ENCODE data around the gene EIF4E2. TPM values are rescaled to one million over a fixed set of nuclear protein-coding genes. Genes with fewer than 3 reads are reported as not detected.
A peak's percentile ranks its signal among the peaks of the same experiment; 100 is the strongest.

Gene EIF4E2
- total RNA-seq, 6 donors from 2014 or later = 24.1 to 96.4 (median 57.2) TPM

DNA sequence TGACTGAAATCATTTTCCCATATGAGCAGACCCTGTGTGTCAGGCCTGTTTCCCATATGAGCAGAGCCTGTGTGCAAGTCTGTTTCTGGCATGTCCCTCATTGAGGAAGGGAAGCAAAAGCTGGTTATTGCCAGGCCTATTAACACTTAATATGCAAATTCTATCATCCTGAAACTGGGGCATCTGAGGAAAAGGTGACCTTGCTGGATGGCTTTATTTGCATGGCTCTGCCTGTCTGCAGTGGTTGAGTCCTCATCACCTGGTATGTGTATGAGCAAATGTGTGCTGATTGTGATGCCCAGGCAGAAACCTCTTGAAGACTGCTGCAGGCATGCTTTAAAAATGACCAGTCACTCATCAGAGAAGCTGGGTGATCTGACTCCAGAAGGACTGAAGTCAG lies 31.2 kb downstream of the EIF4E2 start:
- ATAC-seq (ENCODE audit: low FRiP score in 2 of 2) (no peak), DNase-seq (no peak)
- H3K27ac ChIP-seq = no peak overlapping the region
- no peaks in the 10 kb centered on the region for H3K27me3 ChIP-seq
- H3K4me3 ChIP-seq = no peak overlapping the region
- TF ChIP-seq, protein P1, sequence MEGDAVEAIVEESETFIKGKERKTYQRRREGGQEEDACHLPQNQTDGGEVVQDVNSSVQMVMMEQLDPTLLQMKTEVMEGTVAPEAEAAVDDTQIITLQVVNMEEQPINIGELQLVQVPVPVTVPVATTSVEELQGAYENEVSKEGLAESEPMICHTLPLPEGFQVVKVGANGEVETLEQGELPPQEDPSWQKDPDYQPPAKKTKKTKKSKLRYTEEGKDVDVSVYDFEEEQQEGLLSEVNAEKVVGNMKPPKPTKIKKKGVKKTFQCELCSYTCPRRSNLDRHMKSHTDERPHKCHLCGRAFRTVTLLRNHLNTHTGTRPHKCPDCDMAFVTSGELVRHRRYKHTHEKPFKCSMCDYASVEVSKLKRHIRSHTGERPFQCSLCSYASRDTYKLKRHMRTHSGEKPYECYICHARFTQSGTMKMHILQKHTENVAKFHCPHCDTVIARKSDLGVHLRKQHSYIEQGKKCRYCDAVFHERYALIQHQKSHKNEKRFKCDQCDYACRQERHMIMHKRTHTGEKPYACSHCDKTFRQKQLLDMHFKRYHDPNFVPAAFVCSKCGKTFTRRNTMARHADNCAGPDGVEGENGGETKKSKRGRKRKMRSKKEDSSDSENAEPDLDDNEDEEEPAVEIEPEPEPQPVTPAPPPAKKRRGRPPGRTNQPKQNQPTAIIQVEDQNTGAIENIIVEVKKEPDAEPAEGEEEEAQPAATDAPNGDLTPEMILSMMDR (IDR thresholded peaks at IDR 0.05) = no peak
- no peak for TF ChIP-seq EP300 (IDR thresholded peaks at IDR 0.05)
- TF ChIP-seq POLR2AphosphoS5 (IDR thresholded peaks at IDR 0.05) = no peak
- no peak for TF ChIP-seq POLR2A (IDR thresholded peaks at IDR 0.05)
- peaks cover under 1 to 41% (median 17%) of the 10 kb centered on the region in 4 donors for H3K36me3 ChIP-seq
- no peaks in the 10 kb centered on the region for H3K4me1 ChIP-seq
- no peaks in the 10 kb centered on the region for H3K9me3 ChIP-seq

DNA sequence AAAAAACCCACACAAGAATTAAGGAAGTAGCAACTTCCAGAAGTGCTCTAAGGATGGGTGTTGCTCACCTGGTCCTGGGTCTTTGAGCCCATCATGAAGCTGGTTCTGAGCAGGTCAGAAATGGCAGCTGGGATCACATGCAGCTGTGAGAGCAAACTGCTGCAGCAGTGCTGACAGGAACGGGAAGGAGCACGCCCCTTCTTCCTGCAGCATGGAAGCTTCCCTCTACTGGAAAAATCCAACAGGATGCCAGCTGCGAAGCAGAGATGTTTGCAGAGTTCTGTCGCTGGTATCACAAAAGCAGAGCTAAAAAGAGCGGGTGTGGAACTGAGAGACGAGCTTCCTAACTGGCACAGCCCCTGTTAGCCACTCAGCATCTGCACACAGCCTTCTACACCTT lies 33.7 kb downstream of the EIF4E2 start:
- Histone ChIP-seq H3K9me3 (no peaks in the 10 kb centered on the region), H3K27ac (no peak overlapping the region), H3K4me3 (no peak overlapping the region), H3K36me3 (peaks cover 0 to 30% (median 13%) of the 10 kb centered on the region in 4 donors), H3K27me3 (no peaks in the 10 kb centered on the region), H3K4me1 (peaks cover 0 to 6% (median 1%) of the 10 kb centered on the region in 4 donors)
- ATAC-seq (ENCODE audit: low FRiP score in 2 of 2) (no peak), DNase-seq (no peak)
- 70 to 92% methylated on average over 6 of the region's 6 CpGs for WGBS, 2 donors
- TF ChIP-seq EP300 (IDR thresholded peaks at IDR 0.05) (no peak), POLR2AphosphoS5 (IDR thresholded peaks at IDR 0.05) (no peak), POLR2A (IDR thresholded peaks at IDR 0.05) (no peak)
- TF ChIP-seq, protein P1 (IDR thresholded peaks at IDR 0.05) = no peak

DNA sequence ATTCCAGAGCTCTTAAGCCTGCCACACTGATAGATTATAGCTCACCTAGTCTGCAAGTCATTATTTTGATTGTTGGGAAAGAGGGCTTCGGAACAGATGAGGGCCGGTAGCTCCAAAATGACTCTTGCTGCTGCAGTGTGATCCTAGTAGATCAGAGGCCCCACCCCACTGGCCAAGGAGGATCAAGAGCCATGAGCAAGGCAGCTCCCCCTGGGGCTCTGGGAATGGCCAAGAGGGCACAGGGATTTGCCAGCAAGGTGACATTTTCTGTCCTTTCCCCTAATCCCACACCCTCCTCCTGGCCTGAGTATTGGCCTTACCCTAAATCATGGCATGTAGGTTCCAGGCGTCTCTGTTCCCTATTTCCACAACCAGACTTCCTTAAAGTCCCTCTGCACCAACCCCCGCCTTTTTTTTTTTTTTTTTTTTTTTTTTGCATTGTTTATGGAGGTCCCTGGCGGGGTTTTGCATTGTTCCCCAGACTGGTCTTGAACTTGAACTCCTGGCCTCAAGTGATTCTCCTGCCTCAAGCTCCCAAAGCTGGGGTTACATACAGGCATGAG lies 36.5 kb downstream of the EIF4E2 start:
- ATAC-seq (ENCODE audit: low FRiP score in 2 of 2) (peak in 1 of 2 donors; percentile 29), DNase-seq (no peak)
- H3K9me3 ChIP-seq = no peaks in the 10 kb centered on the region
- WGBS, 2 donors = 80 to 84% methylated on average over 5 of the region's 5 CpGs
- peaks cover 0 to 11% (median 4%) of the 10 kb centered on the region in 4 donors for H3K36me3 ChIP-seq
- H3K4me1 ChIP-seq = peaks cover 0 to 6% (median 1%) of the 10 kb centered on the region in 4 donors
- no peaks in the 10 kb centered on the region for H3K27me3 ChIP-seq
- TF ChIP-seq, protein P1 (IDR thresholded peaks at IDR 0.05) = no peak
- no peak for TF ChIP-seq POLR2A (IDR thresholded peaks at IDR 0.05)
- no peak overlapping the region for H3K27ac ChIP-seq
- H3K4me3 ChIP-seq = no peak overlapping the region

DNA sequence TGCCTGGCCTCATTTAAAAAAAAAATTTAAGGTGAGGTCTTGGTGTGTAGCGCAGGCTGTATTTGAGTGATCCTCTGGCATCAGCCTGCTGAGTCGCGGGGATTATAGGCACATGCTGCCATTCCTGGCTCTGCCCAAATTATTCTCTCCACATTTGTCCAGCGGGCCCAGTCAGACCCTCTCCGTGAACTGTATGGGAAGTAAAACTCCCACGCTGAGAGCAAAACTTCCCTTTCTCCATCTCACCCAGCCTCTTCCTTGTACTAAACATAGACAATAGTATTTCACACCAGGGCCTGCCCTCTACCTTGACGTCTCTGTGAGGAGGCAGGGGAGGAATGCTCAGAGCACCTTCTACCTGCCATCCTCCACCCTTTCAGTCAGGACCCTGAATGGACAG lies 37.0 kb downstream of the EIF4E2 start:
- Histone ChIP-seq H3K27me3 (no peaks in the 10 kb centered on the region), H3K27ac (no peak overlapping the region), H3K9me3 (no peaks in the 10 kb centered on the region), H3K4me3 (no peak overlapping the region), H3K36me3 (peaks cover 0 to 8% (median 2%) of the 10 kb centered on the region in 4 donors), H3K4me1 (peaks cover 0 to 6% (median 1%) of the 10 kb centered on the region in 4 donors)
- no peak for TF ChIP-seq EP300 (IDR thresholded peaks at IDR 0.05)
- TF ChIP-seq POLR2A (IDR thresholded peaks at IDR 0.05) = no peak
- no peak for TF ChIP-seq POLR2AphosphoS5 (IDR thresholded peaks at IDR 0.05)
- TF ChIP-seq, protein P1 (IDR thresholded peaks at IDR 0.05) = no peak
- DNase-seq = no peak
- 81 to 85% methylated on average over 7 of the region's 7 CpGs for WGBS, 2 donors
- ATAC-seq (ENCODE audit: low FRiP score in 2 of 2) = peak in 1 of 2 donors; percentile 20

DNA sequence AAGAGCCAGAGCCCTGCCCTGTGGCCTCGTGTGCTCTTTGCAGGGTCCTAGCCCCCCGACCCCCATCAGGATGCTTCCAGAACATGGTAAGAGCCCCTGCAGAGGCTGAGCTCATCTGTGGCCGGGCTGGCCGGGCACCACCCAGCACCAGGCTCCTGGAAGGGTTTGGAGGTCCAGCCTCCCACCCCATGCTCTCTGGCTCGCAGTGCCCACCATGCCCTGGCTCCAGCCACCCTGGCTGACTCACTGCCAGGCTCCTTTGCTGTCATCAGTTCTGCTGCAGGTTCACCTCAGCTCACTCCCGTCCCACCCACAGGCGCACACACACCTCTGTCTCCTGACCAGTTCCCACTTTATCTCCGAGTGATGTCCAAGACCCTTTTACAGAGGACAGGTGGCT lies 37.5 kb downstream of the EIF4E2 start:
- TF ChIP-seq, protein P1 (IDR thresholded peaks at IDR 0.05) = no peak
- TF ChIP-seq POLR2A (IDR thresholded peaks at IDR 0.05) (no peak), POLR2AphosphoS5 (IDR thresholded peaks at IDR 0.05) (no peak), EP300 (IDR thresholded peaks at IDR 0.05) (no peak)
- Histone ChIP-seq H3K36me3 (peaks cover 0 to 6% (median 0%) of the 10 kb centered on the region in 4 donors), H3K9me3 (no peaks in the 10 kb centered on the region), H3K27ac (no peak overlapping the region), H3K4me3 (no peak overlapping the region), H3K27me3 (no peaks in the 10 kb centered on the region), H3K4me1 (peaks cover 0 to 6% (median 1%) of the 10 kb centered on the region in 4 donors)
- WGBS, 2 donors = 86 to 98% methylated on average over 4 to 7 of the region's 8 CpGs
- peak in 1 of 2 donors; percentile 2 for ATAC-seq (ENCODE audit: low FRiP score in 2 of 2)
- peak in 1 of 2 donors; percentile 59 for DNase-seq

Data from upper lobe of left lung (tissue), 6 donors.